ENCODE measurements around the gene FIBCD1.

The FIBCD1 gene

DNA sequence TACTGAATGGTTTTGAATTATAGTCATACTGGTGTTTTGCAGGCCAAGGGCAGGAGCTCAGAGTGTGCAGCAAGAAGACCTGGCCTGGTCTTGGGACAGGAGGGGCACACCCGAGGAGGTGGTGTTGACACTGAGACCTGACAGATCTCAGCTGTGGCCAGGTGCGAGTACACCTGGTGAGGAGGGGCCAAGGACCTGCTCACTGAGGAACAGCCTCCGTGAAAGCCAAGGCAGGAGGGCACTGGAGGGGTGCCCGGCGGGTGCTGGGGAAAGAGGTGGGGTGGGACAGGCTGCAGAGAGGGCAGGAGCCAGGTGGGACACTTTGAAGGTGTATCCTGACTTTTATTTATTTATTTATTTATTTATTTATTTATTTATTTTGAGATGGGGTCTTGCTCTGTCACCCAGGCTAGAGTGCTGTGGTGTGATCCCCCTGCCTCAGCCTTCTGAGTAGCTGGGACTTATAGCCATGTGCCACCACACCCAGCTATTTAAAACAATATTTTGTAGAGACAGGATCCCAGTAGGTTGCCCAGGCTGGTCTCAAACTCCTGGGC is 46.6 kb upstream of the FIBCD1 start:
- POLR2A ChIA-PET, result no interaction called here
- TF ChIP-seq SP1 (IDR thresholded peaks at IDR 0.05) (no peak), BHLHE40 (IDR thresholded peaks at IDR 0.05; ENCODE audit: borderline replicate concordance) (no peak), HDGF (IDR thresholded peaks at IDR 0.05; ENCODE audit: borderline replicate concordance) (no peak), FOXM1 (IDR thresholded peaks at IDR 0.05; ENCODE audit: borderline replicate concordance) (no peak), NFRKB (IDR thresholded peaks at IDR 0.05) (no peak), ELF4 (IDR thresholded peaks at IDR 0.05) (no peak), L3MBTL2 (conservative IDR thresholded peaks at IDR 0.05) (no peak), ZNF384 (IDR thresholded peaks at IDR 0.05) (no peak), FOXK2 (IDR thresholded peaks at IDR 0.05) (no peak)
- DNase-seq (ENCODE audit: extremely low spot score), result no peak
- CTCF ChIA-PET, result interaction anchor here (1.3 to 1.4 kb wide), 2 partner anchors 13 to 60 kb away, joined by 3 to 4 read pairs; no protein-coding TSS in a partner anchor

DNA sequence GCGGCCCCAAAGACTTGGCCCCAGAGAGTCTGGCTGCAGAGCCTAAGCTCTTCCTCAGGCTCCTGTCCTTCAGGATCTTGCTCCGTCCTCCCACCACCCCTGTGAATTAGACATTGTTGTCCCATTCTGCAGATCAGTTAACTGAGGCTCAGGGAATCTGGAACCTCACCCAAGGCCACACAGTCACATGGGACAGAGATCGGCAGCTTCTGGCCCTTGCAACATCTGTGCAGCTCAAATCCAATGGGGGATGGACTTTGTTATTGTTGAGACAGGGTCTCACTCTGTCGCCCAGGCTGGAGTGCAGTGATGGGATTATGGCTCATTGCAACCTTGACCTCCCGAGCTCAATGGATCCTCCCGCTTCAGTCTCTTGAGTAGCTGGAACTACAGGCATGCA is 46.0 kb upstream of the FIBCD1 start:
- CTCF ChIA-PET, result interaction anchor here (1.3 to 1.8 kb wide), 2 partner anchors 13 to 61 kb away, joined by 4 to 5 read pairs; no protein-coding TSS in a partner anchor
- POLR2A ChIA-PET, result no interaction called here

DNA sequence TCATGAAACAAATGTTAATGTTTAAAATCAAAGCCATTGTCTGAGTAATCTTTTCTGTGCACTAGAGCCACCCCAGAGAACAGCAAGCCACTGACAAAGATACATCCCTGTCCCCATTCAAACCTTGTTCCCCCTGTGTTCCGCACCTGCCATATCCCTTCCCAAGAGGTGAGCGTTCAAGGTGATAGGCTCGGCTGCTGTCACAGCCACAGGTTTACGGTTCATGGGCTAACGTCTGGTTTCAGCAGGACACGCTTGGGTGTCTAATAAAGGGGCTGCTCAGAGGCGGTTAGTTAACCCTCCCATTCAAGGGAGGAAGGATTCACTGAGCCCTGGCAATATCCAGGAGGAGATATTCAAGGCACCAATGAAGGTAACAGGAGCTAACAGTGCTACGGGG is 45.5 kb upstream of the FIBCD1 start:
- ChIA-PET CTCF (interaction anchor here (1.3 to 1.8 kb wide), 2 partner anchors 14 to 62 kb away, joined by 4 to 5 read pairs; no protein-coding TSS in a partner anchor), POLR2A (no interaction called here)
- TF ChIP-seq FOXM1 (IDR thresholded peaks at IDR 0.05; ENCODE audit: borderline replicate concordance) (no peak), SUZ12 (IDR thresholded peaks at IDR 0.05) (no peak), HDGF (IDR thresholded peaks at IDR 0.05; ENCODE audit: borderline replicate concordance) (no peak), NFRKB (IDR thresholded peaks at IDR 0.05) (no peak), FOXA1 (IDR thresholded peaks at IDR 0.05) (no peak), ELF4 (IDR thresholded peaks at IDR 0.05) (no peak), FOXK2 (IDR thresholded peaks at IDR 0.05) (no peak), CTBP1 (IDR thresholded peaks at IDR 0.05; ENCODE audit: borderline replicate concordance) (no peak), TARDBP (IDR thresholded peaks at IDR 0.05) (no peak), ARNT (IDR thresholded peaks at IDR 0.05) (no peak), L3MBTL2 (conservative IDR thresholded peaks at IDR 0.05) (no peak), LEF1 (IDR thresholded peaks at IDR 0.05; ENCODE audit: borderline replicate concordance) (no peak), BHLHE40 (IDR thresholded peaks at IDR 0.05; ENCODE audit: borderline replicate concordance) (no peak), SP1 (IDR thresholded peaks at IDR 0.05) (no peak), ZNF384 (IDR thresholded peaks at IDR 0.05) (no peak)
- TF ChIP-seq, protein P1, sequence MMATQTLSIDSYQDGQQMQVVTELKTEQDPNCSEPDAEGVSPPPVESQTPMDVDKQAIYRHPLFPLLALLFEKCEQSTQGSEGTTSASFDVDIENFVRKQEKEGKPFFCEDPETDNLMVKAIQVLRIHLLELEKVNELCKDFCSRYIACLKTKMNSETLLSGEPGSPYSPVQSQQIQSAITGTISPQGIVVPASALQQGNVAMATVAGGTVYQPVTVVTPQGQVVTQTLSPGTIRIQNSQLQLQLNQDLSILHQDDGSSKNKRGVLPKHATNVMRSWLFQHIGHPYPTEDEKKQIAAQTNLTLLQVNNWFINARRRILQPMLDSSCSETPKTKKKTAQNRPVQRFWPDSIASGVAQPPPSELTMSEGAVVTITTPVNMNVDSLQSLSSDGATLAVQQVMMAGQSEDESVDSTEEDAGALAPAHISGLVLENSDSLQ (IDR thresholded peaks at IDR 0.05), result no peak
- no peak for DNase-seq (ENCODE audit: extremely low spot score)

More for the DNA sequence above, 46.0 kb upstream of the FIBCD1 start:
- DNase-seq (ENCODE audit: extremely low spot score), result no peak
- TF ChIP-seq TARDBP (IDR thresholded peaks at IDR 0.05) (no peak), L3MBTL2 (conservative IDR thresholded peaks at IDR 0.05) (no peak)

DNA sequence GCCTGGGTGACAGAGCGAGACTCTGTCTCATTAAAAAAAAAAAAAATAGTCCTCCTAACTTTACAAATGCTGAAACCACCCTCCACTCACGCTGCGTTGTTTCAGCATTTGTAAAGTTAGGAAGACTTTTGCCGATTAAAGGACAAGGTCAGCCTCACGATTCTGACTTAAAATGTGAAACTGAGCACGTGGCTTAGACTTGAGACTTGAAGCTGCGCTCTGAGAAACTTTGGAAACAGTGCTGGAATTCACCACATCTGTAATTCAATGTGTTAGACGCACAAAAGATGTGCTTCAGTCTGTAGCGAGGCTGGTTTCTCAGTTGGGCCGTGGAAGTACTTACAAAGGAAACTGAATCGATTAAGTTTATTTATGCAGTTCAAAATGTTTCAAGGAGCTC is 44.9 kb upstream of the FIBCD1 start:
- TF ChIP-seq FOXK2 (IDR thresholded peaks at IDR 0.05) (no peak), FOXA1 (IDR thresholded peaks at IDR 0.05) (no peak), ELF4 (IDR thresholded peaks at IDR 0.05) (no peak), FOXM1 (IDR thresholded peaks at IDR 0.05; ENCODE audit: borderline replicate concordance) (no peak), TARDBP (IDR thresholded peaks at IDR 0.05) (no peak), ARNT (IDR thresholded peaks at IDR 0.05) (no peak), ZNF384 (IDR thresholded peaks at IDR 0.05) (no peak), SP1 (IDR thresholded peaks at IDR 0.05) (no peak)
- no peak for DNase-seq (ENCODE audit: extremely low spot score)
- ChIA-PET CTCF (interaction anchor here (1.8 kb wide), 1 partner anchor 14 kb away, joined by 5 read pairs; no protein-coding TSS in a partner anchor), POLR2A (no interaction called here)

DNA sequence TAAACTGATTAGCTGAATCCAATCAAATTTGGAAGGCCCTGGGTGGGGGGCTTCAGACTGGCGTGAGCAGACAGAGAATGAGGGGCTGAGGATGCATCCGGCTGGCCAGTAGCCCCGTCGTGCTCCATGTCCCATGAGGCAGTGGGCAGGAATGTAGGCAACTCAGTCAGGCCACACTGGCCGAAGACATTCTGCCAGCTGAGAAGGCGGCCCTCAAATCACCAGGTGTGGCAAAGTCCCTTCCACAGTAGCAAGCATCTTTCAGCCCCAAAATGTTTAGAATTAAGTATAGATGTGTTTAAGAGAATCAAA is 44.3 kb upstream of the FIBCD1 start:
- CTCF ChIA-PET, result interaction anchor here (1.1 kb wide), 1 partner anchor 15 kb away, joined by 3 read pairs; no protein-coding TSS in a partner anchor
- POLR2A ChIA-PET, result no interaction called here
- TF ChIP-seq, protein P1 (IDR thresholded peaks at IDR 0.05), result no peak
- no peak for TF ChIP-seq BHLHE40 (IDR thresholded peaks at IDR 0.05; ENCODE audit: borderline replicate concordance)
- TF ChIP-seq CTBP1 (IDR thresholded peaks at IDR 0.05; ENCODE audit: borderline replicate concordance), result no peak
- no peak for TF ChIP-seq TARDBP (IDR thresholded peaks at IDR 0.05)
- TF ChIP-seq HDGF (IDR thresholded peaks at IDR 0.05; ENCODE audit: borderline replicate concordance), result no peak
- no peak for TF ChIP-seq FOXA1 (IDR thresholded peaks at IDR 0.05)
- TF ChIP-seq NFRKB (IDR thresholded peaks at IDR 0.05), result no peak
- TF ChIP-seq FOXK2 (IDR thresholded peaks at IDR 0.05), result no peak
- no peak for TF ChIP-seq ARNT (IDR thresholded peaks at IDR 0.05)
- no peak for DNase-seq (ENCODE audit: extremely low spot score)

DNA sequence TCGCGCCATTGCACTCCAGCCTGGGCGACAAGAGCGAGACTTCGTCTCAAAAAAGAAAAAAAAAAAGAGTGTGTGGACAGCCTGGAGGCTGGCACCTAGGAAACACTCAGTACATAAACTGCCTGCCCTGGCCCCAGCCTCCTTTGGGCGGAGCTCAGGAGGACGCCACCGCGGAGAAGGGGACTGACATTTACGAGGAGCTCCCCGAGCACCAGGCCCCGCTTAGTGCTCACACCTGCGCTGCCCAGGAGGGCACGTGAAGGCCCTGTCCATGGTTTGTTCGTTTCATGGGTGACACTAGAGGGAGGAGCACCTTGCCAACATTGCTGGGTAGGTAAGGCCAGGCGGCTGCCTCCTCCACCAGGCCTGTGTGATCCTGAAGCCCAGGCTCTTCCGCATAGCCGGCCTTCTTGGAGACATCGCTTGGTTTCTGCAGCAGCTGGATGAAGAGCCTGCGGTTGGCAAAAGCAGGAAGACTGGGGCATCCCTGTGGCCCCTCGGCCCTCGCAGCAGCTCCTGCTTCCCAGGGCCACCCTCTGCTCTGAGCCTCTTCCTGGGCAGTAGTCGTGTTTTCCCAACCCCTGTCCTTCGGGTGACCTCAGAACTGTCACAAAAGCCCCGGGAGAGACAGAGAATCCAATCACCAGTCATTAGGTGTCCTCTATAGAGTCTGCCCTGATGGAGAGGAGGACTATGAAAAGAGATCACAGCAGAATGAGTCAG is 43.8 kb upstream of the FIBCD1 start:
- TF ChIP-seq BHLHE40 (IDR thresholded peaks at IDR 0.05; ENCODE audit: borderline replicate concordance) (no peak), SP1 (IDR thresholded peaks at IDR 0.05) (no peak), NFRKB (IDR thresholded peaks at IDR 0.05) (no peak), ELF4 (IDR thresholded peaks at IDR 0.05) (no peak), TARDBP (IDR thresholded peaks at IDR 0.05) (no peak), L3MBTL2 (conservative IDR thresholded peaks at IDR 0.05) (no peak), FOXK2 (IDR thresholded peaks at IDR 0.05) (no peak), FOXM1 (IDR thresholded peaks at IDR 0.05; ENCODE audit: borderline replicate concordance) (no peak), SUZ12 (IDR thresholded peaks at IDR 0.05) (no peak), HDGF (IDR thresholded peaks at IDR 0.05; ENCODE audit: borderline replicate concordance) (no peak), FOXA1 (IDR thresholded peaks at IDR 0.05) (no peak), ZNF384 (IDR thresholded peaks at IDR 0.05) (no peak), LEF1 (IDR thresholded peaks at IDR 0.05; ENCODE audit: borderline replicate concordance) (no peak), CTBP1 (IDR thresholded peaks at IDR 0.05; ENCODE audit: borderline replicate concordance) (no peak), ARNT (IDR thresholded peaks at IDR 0.05) (no peak)
- TF ChIP-seq, protein P1 (IDR thresholded peaks at IDR 0.05), result no peak
- no peak for DNase-seq (ENCODE audit: extremely low spot score)
- CTCF ChIA-PET, result interaction anchor here (1.1 kb wide), 1 partner anchor 15 kb away, joined by 3 read pairs; no protein-coding TSS in a partner anchor
- POLR2A ChIA-PET, result no interaction called here
